Endothelial cell of umbilical vein (primary cell): ENCODE data around the gene FAM181A. TPM values are rescaled to one million over a fixed set of nuclear protein-coding genes. Genes with fewer than 3 reads are reported as not detected.

Experiments
- BruUV-seq: library from RNA; stranded (reverse); fragments of 400-500 nt; replicated peaks from 2 replicates; lab custom pipeline; 2021; lab: Mats Ljungman, UMichigan
- CTCF ChIA-PET: fragments of 300-600, 350-600 bp; sonication (Branson Sonifier 250); formaldehyde crosslinking; loops from one replicate; lab custom pipeline; 2021; ENCODE audit warnings: antibody characterized with exemption, inconsistent platforms; lab: Charles Lee
- POLR2A ChIA-PET: fragments of 300-600, 350-600 bp; sonication (Branson Sonifier 250); formaldehyde crosslinking; loops from one replicate; lab custom pipeline; 2021; ENCODE audit warnings: antibody characterized with exemption, inconsistent platforms; lab: Charles Lee
- DNase-seq: peaks from one replicate; pipeline ENCODE4 v3.0.0-alpha.2; 2011; ENCODE audit warnings: low read depth, low spot score
- FAIRE-seq: peaks from 2 replicates; lab custom pipeline; 2011; peaks lifted over from hg19 to GRCh38; lab: Jason Lieb, UNC
- H2AFZ ChIP-seq: 2 replicates; pipeline ENCODE4 v1.6.0; 2012; ENCODE audit warnings: low read depth, low read length, control low read depth, inconsistent platforms
- H3K27ac ChIP-seq: 2 replicates; pipeline ENCODE4 v1.5.1; 2011; ENCODE audit warnings: low read depth, mild to moderate bottlenecking, control low read depth, low read length, moderate library complexity; ENCODE audit not compliant: insufficient read depth
- H3K27me3 ChIP-seq, 2 experiments: 2 replicates each; pipeline versions ENCODE4 v1.6.0 to v1.6.1; 2011; ENCODE audit warnings: low read length in 2 of 2, mixed read lengths in 1 of 2; ENCODE audit not compliant: control insufficient read depth in 2 of 2, insufficient read depth in 2 of 2
- H3K36me3 ChIP-seq, 2 experiments: 2 replicates in 1 of 2; 3 replicates in 1 of 2; pipeline ENCODE4 v1.5.1; 2011; ENCODE audit warnings: low read length in 2 of 2, mild to moderate bottlenecking in 1 of 2, moderate library complexity in 1 of 2; ENCODE audit not compliant: control insufficient read depth in 2 of 2, insufficient read depth in 2 of 2; ENCODE audit errors: extremely low read depth in 1 of 2
- H3K4me1 ChIP-seq: 3 replicates; pipeline ENCODE4 v1.5.1; 2011; ENCODE audit warnings: mild to moderate bottlenecking, low read length; ENCODE audit not compliant: control insufficient read depth, insufficient read depth; ENCODE audit errors: extremely low read depth
- H3K4me2 ChIP-seq: 2 replicates; pipeline ENCODE4 v1.6.1; 2011; ENCODE audit warnings: low read length, control low read depth, mixed read lengths; ENCODE audit not compliant: insufficient read depth
- H3K4me3 ChIP-seq, 3 experiments: fragments of 200-600 bp in 1 of 3; sonication (generic), shearing (Covaris generic) in 1 of 3; replicated peaks in 1 of 3; 2 replicates each; pipeline ENCODE4 v1.5.1; 2011 to 2016; ENCODE audit warnings: control low read depth in 3 of 3, low read length in 3 of 3, mild to moderate bottlenecking in 2 of 3, inconsistent platforms in 1 of 3, low read depth in 1 of 3, moderate library complexity in 1 of 3; ENCODE audit not compliant: insufficient read depth in 1 of 3
- H3K79me2 ChIP-seq: 2 replicates; pipeline ENCODE4 v1.6.0; 2012; ENCODE audit warnings: low read length, inconsistent platforms; ENCODE audit not compliant: control insufficient read depth, insufficient read depth
- H3K9ac ChIP-seq: replicated peaks from 2 replicates; pipeline ENCODE3; 2011; ENCODE audit warnings: low read length, control low read depth; ENCODE audit not compliant: insufficient read depth; ENCODE audit errors: extremely low read depth
- H3K9me1 ChIP-seq: replicated peaks from 3 replicates; pipeline ENCODE4 v1.6.0; 2011; ENCODE audit warnings: mild to moderate bottlenecking, low read length; ENCODE audit not compliant: control insufficient read depth, insufficient read depth; ENCODE audit errors: extremely low read depth
- H3K9me3 ChIP-seq: replicated peaks from 2 replicates; pipeline ENCODE4 v1.5.1; 2012; ENCODE audit warnings: low read length, inconsistent platforms; ENCODE audit not compliant: control insufficient read depth, insufficient read depth
- H4K20me1 ChIP-seq: replicated peaks from 2 replicates; pipeline ENCODE3; 2011; ENCODE audit warnings: mild to moderate bottlenecking, low read length; ENCODE audit not compliant: control insufficient read depth, insufficient read depth; ENCODE audit errors: extremely low read depth
- CTCF ChIP-seq, 2 donors: IDR thresholded peaks; 1 replicate in 1 of 2; 2 replicates in 1 of 2; pipeline ENCODE4 v1.5.1; 2011; ENCODE audit warnings: low read length in 2 of 2, mild to moderate bottlenecking in 2 of 2, moderate library complexity in 2 of 2, control low read depth in 1 of 2, inconsistent platforms in 1 of 2, low read depth in 1 of 2; ENCODE audit not compliant: insufficient read depth in 1 of 2; ENCODE audit errors: extremely low read depth in 1 of 2
- EZH2 ChIP-seq: IDR thresholded peaks from 2 replicates; pipeline ENCODE4 v1.6.1; 2012; ENCODE audit warnings: borderline replicate concordance, low read depth, mild to moderate bottlenecking, moderate library complexity, low read length, inconsistent platforms; ENCODE audit not compliant: severe bottlenecking
- FOS ChIP-seq: IDR thresholded peaks from 2 replicates; pipeline ENCODE4 v1.6.1; 2011; ENCODE audit warnings: mild to moderate bottlenecking, low read length, moderate library complexity, borderline replicate concordance; ENCODE audit not compliant: insufficient read depth
- GATA2 ChIP-seq: IDR thresholded peaks from 2 replicates; pipeline ENCODE4 v1.7.0; 2011; ENCODE audit warnings: low read depth, mild to moderate bottlenecking, moderate library complexity, mixed read lengths, low read length; ENCODE audit not compliant: insufficient read length, insufficient read depth
- JUN ChIP-seq: IDR thresholded peaks from 2 replicates; pipeline ENCODE4 v1.6.1; 2011; ENCODE audit warnings: borderline replicate concordance, low read depth; ENCODE audit not compliant: insufficient read length, insufficient read depth
- MAX ChIP-seq: IDR thresholded peaks from 2 replicates; pipeline ENCODE4 v1.6.1; 2011; ENCODE audit not compliant: insufficient read depth, insufficient read length
- MYC ChIP-seq: IDR thresholded peaks from one replicate; pipeline ENCODE4 v1.6.1; 2011; ENCODE audit warnings: mild to moderate bottlenecking, low read depth, low read length
- POLR2A ChIP-seq: IDR thresholded peaks from 2 replicates; pipeline ENCODE4 v1.6.1; 2012; ENCODE audit warnings: low read depth, mild to moderate bottlenecking, control low read depth, low read length
- POLR2AphosphoS5 ChIP-seq: IDR thresholded peaks from 2 replicates; pipeline ENCODE4 v1.6.1; 2012; ENCODE audit warnings: low read depth, mild to moderate bottlenecking, control low read depth, low read length, moderate library complexity; ENCODE audit not compliant: insufficient read depth
- dilution Hi-C: fragments of 300-500 bp; cut with MboI; formaldehyde crosslinking; loops from one replicate; pipeline ENCODE4 v1.15.0; 2019; ENCODE audit warnings: low sequenced_read_pairs; ENCODE audit not compliant: extremely low pct_ligation_motif_present
- intact Hi-C: fragments of 100-400 bp; cut with micrococcal nuclease; formaldehyde crosslinking; loops from one replicate; pipeline ENCODE4 v1.10.0; 2022
- polyA plus RNA-seq, 4 experiments: library from polyadenylated mRNA; depleted of rRNA in 3 of 4; stranded (reverse) in 3 of 4; unstranded in 1 of 4; fragments of >200 nt; gene quantifications; 2 replicates each; pipeline versions ENCODE4 v1.2.1 to v1.2.3, GENCODE V29; 2011 to 2012; ENCODE audit warnings: missing spikeins in 1 of 4
- total RNA-seq: library from RNA; stranded (reverse); gene quantifications from 2 replicates; pipeline ENCODE4 v1.2.3, GENCODE V29; 2021

FAM181A gene
- total and polyA plus RNA-seq, 2 donors (not counting 3 experiments of a cell fraction or from before 2014, with no cell fraction given), result not detected

GRCh38 chr14:93880021-93880820 is 46.9 kb upstream of the FAM181A start:
- CTCF ChIA-PET, result no interaction called here

More at GRCh38 chr14:93880021-93880820, 46.9 kb upstream of the FAM181A start:
- no peak overlapping the region for H3K4me3 ChIP-seq
- no TSS peak for BruUV-seq
- no peak overlapping the region for H2AFZ ChIP-seq
- no peak for DNase-seq
- dilution Hi-C loops, result no loop called here
- no peaks in the 10 kb centered on the region for H3K79me2 ChIP-seq
- H3K36me3 ChIP-seq, result no peaks in the 10 kb centered on the region
- no peaks in the 10 kb centered on the region for H4K20me1 ChIP-seq
- FAIRE-seq, result no peak
- H3K27me3 ChIP-seq, result no peaks in the 10 kb centered on the region
- no peaks in the 10 kb centered on the region for H3K9me3 ChIP-seq
- H3K4me1 ChIP-seq, result no peaks in the 10 kb centered on the region
- no peak overlapping the region for H3K9ac ChIP-seq
- no peaks in the 10 kb centered on the region for H3K9me1 ChIP-seq
- no peak overlapping the region for H3K27ac ChIP-seq
- intact Hi-C loops, result no loop called here
- POLR2A ChIA-PET, result no interaction called here
- TF ChIP-seq FOS, result no peak
- TF ChIP-seq MYC, result no peak
- TF ChIP-seq POLR2A, result no peak
- no peak for TF ChIP-seq CTCF (IDR thresholded peaks at IDR 0.05; ENCODE audit: extremely low read depth in 1 of 2, insufficient read depth in 1 of 2, low read depth in 1 of 2, low read length in 2 of 2)
- no peak for TF ChIP-seq EZH2
- TF ChIP-seq JUN, result no peak
- TF ChIP-seq GATA2, result no peak
- TF ChIP-seq MAX, result no peak
- no peak for TF ChIP-seq POLR2AphosphoS5
- H3K4me2 ChIP-seq, result no peak overlapping the region
